ENCODE measurements around the gene PDZRN3.

DNA sequence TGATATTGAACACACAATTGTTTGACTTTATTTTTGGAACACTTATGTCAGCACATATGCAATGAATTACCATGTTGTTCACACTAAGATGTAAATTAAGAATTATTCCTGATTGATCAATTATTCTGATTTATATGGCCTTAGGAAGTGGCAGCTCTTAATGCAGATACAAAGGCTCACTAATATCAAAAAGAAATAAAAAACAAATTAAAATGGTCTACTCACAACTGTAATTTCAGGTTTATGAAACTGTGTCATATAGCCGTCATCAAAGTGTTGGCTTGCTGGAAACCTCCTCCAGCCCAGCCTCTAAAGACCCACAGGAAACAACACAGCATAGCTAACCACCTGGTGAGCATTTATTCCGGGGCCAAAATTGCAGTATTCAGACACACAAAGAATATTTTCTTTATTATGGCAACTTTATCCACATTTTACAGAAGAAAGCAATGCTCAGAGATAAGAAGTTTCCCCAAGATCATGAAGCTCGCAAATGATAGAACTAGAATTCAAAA is 33.4 kb downstream of the PDZRN3 start:
- TF ChIP-seq, protein P1, sequence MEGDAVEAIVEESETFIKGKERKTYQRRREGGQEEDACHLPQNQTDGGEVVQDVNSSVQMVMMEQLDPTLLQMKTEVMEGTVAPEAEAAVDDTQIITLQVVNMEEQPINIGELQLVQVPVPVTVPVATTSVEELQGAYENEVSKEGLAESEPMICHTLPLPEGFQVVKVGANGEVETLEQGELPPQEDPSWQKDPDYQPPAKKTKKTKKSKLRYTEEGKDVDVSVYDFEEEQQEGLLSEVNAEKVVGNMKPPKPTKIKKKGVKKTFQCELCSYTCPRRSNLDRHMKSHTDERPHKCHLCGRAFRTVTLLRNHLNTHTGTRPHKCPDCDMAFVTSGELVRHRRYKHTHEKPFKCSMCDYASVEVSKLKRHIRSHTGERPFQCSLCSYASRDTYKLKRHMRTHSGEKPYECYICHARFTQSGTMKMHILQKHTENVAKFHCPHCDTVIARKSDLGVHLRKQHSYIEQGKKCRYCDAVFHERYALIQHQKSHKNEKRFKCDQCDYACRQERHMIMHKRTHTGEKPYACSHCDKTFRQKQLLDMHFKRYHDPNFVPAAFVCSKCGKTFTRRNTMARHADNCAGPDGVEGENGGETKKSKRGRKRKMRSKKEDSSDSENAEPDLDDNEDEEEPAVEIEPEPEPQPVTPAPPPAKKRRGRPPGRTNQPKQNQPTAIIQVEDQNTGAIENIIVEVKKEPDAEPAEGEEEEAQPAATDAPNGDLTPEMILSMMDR (IDR thresholded peaks at IDR 0.05) = no peak
- TF ChIP-seq POLR2A (IDR thresholded peaks at IDR 0.05) = no peak
